HG03442 (cell line): ENCODE results near the gene NFRKB.
"Not testable (repeated sequence)": the region's sequence is repeated elsewhere in the genome, so short reads cannot be mapped to it uniquely, and the experiment has no call there.

Experiments
- ATAC-seq: cut with Tn5 transposase; IDR thresholded peaks from one replicate; pipeline ENCODE4 v1.9.1; 2021; ENCODE audit warnings: mild to moderate bottlenecking, moderate library complexity; ENCODE audit not compliant: unreplicated experiment

Gene NFRKB

DNA sequence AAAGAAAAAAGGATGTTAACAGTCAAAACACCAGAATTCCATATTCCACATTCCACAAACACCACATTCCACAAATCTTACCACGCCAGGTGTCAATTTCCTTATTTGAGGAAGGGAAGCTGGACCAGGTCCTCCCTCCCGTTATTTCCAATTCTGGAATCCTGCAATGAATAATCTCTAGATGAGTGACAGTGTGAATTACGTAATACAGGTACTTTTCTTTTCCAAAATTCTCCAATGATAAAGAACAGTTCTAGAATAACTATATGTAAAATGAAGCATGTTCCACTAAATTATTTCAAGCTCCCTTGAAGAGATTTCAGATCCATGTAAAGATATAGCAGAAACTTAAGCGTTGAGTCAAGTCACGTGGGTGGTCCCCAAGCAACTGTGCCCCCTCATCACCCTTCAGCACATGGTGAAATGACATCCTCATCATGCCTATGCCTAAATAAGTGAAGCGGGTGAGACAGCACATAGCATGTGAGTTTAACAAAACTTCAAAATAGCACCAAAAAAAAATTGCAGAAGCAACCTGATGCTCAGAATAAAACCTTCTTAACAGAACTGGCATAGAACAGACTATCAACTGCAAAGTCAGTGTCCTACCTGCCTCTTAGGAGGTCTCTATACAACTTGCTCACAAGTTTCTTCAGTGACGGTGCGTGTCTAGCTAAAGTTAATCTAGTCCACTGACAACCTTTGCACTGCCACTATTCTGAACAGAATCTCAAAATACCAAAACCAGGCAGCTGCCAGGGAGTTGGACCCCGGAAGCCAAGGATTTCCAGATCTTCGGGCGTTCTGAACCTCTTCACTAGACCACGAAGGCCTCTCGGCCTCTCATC lies 876 bp downstream of the NFRKB start:
- no peak for ATAC-seq

DNA sequence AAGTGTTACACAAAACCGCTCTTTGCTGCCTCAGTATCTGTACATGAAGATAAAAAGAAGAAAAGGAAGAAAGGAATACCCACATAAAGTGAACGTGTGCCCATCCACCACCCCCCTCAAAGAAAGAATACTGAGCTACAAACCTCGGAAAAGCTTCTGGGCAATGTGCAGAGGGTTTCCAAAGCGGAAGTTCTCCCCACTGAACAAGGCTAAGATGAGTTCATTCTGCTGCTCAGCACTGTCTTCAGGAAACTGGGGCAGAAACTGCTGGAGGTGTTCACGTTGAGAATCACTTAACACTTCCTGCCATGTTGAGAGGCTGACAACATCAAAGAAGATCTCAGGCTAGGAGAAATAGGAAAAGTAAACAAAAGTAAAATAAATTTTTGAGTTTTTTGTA lies 6.9 kb downstream of the NFRKB start:
- no peak for ATAC-seq

DNA sequence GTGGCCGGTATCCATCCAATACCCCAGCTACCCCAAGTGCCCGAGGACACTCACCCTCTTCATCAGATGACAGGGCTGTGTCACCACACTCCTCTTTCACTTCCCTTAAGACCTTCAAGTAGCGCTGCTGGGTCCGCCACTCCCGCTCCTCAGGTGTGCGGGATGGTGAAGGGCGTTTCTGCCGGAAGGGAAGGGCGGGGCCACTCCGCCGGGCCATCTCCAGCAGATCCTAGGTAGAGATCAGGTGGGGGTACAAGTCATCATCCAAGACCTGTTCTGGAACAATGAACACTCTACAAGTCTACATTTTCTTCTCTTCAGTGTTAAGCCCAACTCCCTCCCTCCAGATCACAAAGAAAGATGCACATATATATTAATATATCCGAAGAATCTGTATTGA lies 10.0 kb downstream of the NFRKB start:
- ATAC-seq = no peak

DNA sequence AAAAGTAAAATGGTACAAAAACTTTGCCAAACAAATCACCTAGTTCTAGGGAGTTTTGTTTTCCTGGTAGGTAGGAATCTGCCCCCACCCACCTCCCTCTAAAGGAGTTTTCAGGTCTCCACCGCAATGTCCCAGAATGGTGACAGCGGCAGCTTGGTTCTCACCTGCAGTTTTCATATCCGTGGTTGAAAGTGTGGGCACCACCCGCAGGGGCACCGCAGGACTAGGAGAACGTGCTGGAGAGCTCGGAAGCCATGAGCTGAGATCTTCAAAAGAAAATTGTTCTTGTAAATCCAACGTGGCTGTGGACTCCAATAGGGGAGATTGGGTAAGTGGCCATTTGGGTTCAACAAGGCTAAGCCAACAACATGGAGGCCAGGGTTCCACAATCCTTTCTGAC lies 10.8 kb downstream of the NFRKB start:
- ATAC-seq = no peak

DNA sequence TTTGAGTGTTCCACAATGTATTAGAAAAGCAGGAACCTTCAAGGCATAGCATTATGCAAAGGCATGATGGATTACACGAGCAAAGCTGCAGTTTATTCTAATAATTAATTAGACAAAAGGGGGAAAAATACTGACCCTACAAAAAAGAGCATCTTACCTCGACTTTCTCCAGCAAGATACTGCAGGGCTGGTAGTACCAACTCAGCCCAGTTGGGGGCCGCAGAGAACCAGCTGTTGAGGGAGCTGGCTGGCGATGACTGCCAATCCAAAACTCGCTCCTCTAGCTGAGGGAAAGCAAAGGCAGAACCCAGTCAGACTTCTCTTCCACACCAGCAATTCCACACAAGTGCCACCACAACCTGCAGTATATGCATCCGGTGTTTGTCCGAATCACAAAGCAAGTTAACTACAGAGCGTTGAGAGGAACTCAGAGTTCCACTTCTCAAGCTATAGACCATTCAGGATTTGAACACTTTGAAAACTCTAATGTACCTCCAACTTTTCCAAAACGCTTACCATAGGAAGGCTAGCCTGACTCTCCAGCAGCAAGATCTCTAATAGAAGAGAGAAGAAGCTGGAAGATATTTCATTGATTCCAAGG lies 13.7 kb downstream of the NFRKB start:
- ATAC-seq = peak; percentile 89

DNA sequence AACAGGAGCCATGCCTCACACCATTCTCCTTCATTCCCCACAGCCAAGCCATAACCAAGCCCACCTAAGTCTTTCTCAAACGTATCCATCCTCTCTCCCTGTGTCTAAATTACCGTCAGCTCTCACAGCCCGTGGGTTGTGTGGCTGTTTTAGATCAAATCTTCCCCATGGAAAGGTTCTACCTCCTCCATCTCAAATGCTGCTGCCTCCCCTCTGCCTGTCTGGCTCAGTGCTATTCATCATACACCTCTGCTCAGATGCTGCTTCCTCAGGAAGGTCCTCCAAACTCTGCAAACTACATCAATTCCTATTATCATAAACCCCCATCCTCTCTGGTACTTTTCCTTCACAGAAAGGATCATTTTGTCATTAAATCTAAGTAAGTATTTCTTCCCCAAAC lies 15.1 kb downstream of the NFRKB start:
- ATAC-seq = no peak

DNA sequence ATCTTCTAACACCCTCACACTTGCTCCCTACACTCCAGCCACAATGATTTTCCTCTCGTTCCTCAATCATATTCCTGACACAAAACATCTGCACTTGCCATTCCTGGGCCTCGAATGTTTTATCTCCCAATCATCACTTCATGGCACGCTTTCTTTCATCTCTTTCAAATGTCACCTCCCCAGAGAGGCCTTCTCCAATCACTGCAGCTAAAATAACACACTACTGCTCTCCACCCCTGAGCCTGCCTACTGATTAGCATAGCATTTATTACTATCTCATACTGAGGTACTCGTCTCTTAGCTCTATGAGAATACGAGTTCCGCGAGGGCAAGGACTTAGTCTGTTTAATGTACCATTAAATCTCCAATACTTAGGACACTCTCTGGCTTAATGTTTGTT lies 23.5 kb downstream of the NFRKB start:
- no peak for ATAC-seq

DNA sequence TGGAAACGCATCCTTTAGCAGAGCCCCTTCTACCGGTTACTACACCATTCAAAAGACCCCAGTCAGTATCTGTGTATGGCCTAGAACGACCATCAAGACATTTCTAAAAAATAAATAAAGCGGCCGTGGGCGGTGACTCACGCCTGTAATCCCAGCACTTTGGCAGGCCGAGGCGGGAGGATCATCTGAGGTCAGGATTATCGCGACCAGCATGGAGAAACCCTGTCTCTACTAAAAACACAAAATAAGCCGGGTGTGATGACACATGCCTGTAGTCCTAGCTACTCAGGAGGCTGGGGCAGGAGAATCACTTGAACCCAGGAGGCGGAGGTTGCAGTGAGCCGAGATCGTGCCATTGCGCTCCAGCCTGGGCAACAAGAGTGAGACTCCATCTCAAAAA lies 26.8 kb downstream of the NFRKB start:
- ATAC-seq = not testable (repeated sequence)

DNA sequence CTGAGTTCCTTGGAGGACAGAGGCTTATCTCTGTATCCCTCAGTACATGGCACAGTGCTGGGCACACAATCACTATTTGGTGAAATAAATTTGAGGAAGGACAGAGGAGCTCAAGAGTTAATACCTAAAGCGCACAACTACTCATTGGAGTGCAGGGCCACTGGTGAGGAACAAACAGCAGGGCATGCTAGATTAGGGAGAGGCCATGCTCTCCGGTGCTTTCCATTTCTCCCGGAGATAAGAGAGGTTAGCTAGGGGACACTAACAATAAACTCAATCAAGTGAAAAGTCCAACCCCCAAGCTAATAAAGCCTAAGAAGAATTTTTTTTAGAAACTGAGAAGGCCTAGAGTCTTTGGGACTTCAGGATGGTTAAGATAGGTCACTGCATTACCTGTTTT lies 29.1 kb downstream of the NFRKB start:
- no peak for ATAC-seq

DNA sequence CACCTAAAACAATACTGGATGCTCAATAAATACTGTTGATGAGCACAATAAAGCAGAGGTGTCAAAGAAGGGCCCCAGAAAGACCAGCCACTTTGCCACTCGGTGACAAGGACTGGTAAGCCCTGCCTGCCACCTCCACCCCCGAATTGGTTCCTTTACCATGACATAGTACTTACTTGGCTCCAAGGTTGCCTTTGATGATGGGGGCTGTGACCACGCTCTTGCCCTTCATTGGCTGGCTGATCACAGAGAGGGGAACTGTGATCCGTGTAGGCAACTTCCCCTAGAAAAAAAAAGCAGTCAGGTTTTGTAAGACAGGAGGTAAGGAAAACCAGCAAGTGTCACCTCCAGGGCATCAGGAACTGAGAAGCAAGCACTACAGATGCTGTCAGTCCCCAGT lies 29.7 kb downstream of the NFRKB start:
- no peak for ATAC-seq

DNA sequence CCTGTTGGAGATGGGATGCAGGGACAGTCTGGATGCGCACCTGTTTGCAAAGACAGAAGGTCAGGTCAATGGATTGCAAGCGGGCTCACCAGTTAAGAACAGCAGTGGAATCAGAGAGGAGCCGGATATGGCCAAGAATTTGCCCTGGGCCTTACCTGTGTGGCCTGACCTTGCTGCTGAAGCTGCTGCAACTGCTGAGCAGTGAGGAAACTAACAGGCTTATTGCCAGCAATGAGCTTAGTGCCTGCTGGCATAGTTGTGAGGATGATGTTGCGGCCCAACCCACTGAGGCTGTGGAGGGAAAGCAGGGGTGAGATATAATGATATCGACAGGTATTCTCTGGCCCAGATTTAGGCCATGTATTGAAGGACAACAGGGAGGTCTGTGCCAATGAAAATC lies 30.6 kb downstream of the NFRKB start:
- no peak for ATAC-seq

DNA sequence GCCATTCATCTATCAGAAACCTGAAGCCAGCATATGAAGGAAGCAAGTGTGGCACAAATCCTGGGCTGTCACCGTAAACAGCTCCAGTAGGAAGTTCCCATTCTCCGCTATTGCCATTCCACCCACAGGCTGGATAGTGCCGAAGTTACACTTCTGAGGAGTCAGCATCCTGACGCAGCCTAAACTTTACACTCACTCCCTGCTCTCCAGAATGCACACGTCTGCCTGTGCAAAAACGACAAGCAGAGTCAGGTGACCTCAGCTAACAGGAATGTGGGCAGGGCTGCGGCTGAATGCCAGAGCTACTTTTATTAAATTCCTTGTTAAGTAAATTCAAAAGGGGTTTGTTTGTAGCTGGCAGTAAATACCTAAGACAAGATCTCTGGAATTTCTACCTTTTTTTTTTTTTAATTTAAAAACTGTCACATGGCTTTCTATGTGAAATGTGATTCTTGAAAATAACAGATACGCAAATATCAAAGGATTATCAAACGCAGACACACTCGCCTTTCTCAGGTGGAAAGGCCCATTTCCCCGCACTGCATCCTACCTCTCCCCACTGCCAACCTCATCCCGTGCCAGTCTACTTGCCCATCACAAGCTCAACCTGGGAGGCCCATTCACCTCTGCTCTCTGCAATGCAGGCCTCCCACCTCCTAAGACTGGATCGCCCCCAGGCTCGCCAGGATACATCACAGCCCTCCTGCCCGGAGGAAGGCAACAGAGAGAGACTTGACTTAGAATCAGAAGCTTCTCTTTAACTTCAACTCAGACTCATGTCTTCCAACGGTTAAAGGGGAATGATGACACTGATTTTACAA lies 33.5 kb downstream of the NFRKB start:
- ATAC-seq = no peak

DNA sequence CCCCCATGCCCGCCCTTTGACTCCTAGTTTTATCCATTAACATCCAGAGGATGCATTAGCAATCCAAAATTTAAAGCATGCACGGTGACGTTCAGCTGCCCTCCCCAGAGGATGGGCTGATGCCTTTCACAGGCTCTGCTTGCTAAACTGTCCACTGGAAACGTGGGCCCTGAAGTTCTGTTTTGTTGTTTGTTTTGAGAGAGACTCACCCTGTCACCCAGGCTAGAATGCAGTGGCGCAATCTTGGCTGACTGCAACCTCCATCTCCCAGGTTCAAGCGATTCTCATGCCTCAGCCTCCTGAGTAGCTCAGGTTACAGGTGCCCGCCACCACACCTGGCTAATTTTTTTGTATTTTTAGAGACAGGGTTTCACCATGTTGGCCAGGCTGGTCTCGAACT lies 39.3 kb downstream of the NFRKB start:
- no peak for ATAC-seq

DNA sequence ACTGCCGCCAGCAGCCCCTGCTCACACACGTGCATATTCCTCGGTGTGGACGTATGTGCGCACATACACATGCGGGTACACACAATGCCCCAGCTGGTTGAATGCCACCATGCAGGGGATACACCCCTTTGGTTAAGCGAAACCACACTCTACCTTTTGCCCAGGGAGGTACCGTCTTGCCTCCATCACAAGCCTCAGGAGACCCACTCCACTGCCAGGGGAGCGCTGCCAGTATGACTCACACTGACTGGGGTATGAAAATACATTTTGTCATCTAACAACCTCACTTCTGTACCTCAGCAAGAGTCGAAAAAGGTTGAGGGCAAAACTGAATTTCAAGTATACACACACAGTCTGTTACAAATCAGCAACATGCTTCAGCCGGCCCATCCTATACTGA lies 40.3 kb downstream of the NFRKB start:
- ATAC-seq = no peak

DNA sequence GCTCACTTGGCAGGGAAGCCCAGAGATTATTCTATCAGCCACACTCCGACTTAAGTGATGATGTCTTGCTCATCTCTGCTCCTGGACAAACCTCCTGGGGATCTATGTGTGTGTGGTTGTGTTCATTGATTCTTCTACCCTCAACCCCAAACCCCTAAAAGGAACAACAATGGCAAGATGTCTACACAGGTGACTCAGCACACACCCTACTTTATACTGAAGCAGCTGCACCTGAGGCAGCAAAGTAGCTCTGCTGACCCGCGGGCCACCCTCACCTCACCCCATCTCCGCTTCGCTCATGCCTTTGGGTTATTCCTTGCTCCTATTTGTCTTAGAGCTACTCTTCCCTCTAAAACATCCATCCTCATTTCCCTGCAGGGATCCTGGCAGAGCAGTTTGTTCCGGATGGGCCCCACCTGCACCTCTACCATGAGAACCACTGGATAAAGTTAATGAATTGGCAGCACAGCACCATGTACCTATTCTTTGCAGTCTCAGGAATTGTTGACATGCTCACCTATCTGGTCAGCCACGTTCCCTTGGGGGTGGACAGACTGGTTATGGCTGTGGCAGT lies 41.1 kb downstream of the NFRKB start:
- ATAC-seq = no peak

DNA sequence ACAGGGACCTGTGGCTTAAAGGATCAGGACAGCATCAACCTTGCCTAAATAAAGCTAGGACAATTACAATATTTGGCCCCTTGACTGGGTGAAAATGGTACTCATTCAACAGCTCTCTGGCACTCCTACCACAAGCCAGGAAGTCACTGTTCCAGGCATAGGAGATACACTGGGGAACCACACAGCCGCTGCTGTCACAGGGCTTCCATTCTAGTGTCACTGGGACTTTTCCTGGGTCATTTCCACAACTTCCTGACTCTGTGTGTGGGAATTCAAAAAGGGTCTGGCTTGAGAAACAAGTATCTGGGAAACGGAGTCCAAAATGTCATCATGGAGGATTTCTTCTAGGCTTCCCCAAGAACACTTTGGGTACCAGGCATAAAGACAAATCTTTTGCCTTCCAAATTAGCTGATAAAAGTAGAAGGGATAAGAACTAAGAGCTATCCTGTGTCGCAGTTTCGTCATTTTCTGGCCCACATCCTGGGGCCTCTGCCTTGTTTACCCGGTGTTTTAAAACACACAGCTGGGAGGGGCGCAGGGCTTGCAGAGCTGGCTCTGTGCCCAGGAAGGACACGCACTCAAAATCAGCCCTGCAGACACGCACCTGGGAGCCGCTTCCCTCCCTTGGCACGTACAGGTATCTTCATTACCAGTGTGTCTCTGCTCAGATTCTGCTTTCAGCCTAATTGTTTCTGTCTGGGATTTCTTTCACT lies 41.7 kb downstream of the NFRKB start:
- no peak for ATAC-seq

DNA sequence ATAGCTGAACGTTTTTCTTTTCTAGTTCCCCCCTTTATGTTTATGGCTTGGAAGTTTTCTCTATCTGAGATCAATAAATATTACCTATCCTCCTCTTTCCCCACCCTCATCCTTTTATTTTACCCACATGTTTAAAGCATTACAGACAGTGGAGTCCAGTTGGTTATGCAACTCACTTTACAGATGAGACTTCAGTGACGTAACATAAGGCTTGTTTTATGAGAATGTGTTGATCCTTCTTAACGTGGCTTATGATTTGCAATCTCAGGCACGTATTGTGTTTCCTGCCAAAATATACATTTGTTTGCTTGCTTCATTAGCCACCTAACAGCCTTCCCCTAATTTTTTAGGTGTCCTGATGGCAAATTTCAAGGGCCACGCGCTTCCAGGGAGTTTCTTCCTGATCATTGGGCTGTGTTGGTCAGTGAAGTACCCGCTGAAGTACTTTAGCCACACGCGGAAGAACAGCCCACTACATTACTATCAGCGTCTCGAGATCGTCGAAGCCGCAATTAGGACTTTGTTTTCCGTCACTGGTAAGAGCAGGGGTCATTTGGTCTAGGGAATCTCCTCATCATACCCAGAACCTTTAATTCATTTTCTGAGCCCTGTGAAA lies 43.1 kb downstream of the NFRKB start:
- no peak for ATAC-seq

DNA sequence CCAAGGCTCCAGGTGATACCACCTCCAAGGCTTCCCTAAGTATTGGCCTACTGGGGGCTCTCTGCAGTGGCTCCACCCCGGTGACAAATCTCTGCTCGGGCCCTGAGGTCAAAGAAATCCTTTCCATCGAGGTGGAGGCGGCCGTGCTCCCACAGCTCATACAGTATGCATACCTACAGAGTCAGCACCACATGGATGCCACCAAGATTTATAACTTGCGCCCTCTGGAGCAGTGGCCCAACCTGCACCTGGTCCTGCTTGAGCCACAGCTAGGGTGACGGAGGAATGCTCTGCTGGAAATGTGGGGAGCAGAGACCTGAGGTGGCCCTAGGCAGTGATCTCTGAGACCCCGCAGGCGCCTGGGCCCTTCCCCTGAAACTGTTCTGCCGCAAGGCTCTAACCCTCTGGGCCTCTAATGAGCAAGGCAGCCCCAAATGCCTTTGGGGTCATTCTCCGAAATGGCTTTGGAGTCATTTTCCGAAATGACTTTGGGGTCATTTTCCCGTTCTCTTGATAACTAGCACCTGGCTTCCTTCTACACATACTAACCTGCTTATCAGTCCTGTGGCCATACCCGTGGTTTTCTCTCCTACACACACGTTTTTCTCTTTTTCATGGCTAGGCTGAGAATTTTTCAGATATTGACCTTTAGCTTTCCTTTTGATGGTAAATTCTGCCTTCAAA lies 45.8 kb downstream of the NFRKB start:
- no peak for ATAC-seq

DNA sequence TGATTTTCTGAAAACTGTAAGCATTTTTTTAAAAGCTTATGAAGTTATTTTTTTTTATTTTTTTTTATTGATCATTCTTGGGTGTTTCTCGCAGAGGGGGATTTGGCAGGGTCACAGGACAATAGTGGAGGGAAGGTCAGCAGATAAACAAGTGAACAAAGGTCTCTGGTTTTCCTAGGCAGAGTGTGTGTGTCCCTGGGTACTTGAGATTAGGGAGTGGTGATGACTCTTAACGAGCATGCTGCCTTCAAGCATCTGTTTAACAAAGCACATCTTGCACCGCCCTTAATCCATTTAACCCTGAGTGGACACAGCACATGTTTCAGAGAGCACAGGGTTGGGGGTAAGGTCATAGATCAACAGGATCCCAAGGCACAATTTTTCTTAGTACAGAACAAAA lies 48.0 kb downstream of the NFRKB start:
- not testable (repeated sequence) for ATAC-seq
